ENCODE measurements around the gene PHLDA1. TPM values are rescaled to one million over a fixed set of nuclear protein-coding genes. Genes with fewer than 3 reads are reported as not detected.

PHLDA1 gene
- total RNA-seq, 1 experiment from 2014 or later = 203 TPM

GRCh38 chr12:76047742-76048141, 16.2 kb upstream of the PHLDA1 start:
- Mint-ChIP-seq H3K36me3 (ENCODE audit: insufficient read depth, unreplicated experiment) (peaks cover 96% of the 10 kb centered on the region), H3K27me3 (ENCODE audit: insufficient read depth, unreplicated experiment) (no peaks in the 10 kb centered on the region), H3K27ac (ENCODE audit: low read depth, unreplicated experiment) (no peak overlapping the region), H3K9me3 (ENCODE audit: unreplicated experiment) (no peaks in the 10 kb centered on the region), H3K4me3 (ENCODE audit: unreplicated experiment) (no peak overlapping the region), H3K4me1 (ENCODE audit: insufficient read depth, unreplicated experiment) (no peaks in the 10 kb centered on the region)
- intact Hi-C loops (cut with micrococcal nuclease) = no loop called here
- CTCF ChIA-PET = interaction anchor here (0.5 to 2.3 kb wide), 5 partner anchors 220 to 716 kb away, joined by 3 to 10 read pairs (median 3); partner anchors contain the start of gene BBS10
- TF ChIP-seq CTCF (IDR thresholded peaks at IDR 0.05; ENCODE audit: unreplicated experiment) = no peak
- no peak for DNase-seq (ENCODE audit: unreplicated experiment)
- POLR2A ChIA-PET = interaction anchor here (1.2 to 3.4 kb wide), 2 partner anchors 16 to 300 kb away, joined by 4 to 18 read pairs; partner anchors contain the start of genes BBS10 and PHLDA1
- BruUV-seq (replicated peaks) = TSS peak; percentile 23

- Mint-ChIP-seq H3K27me3 (ENCODE audit: insufficient read depth, unreplicated experiment) (no peaks in the 10 kb centered on the region), H3K9me3 (ENCODE audit: unreplicated experiment) (no peaks in the 10 kb centered on the region), H3K4me3 (ENCODE audit: unreplicated experiment) (no peak overlapping the region), H3K36me3 (ENCODE audit: insufficient read depth, unreplicated experiment) (peaks cover 90% of the 10 kb centered on the region), H3K4me1 (ENCODE audit: insufficient read depth, unreplicated experiment) (no peaks in the 10 kb centered on the region), H3K27ac (ENCODE audit: low read depth, unreplicated experiment) (no peak overlapping the region)
- ChIA-PET CTCF (interaction anchor here (0.5 to 2.3 kb wide), 4 partner anchors 221 to 418 kb away, joined by 3 to 10 read pairs (median 4); partner anchors contain the start of gene BBS10), POLR2A (interaction anchor here (1.6 kb wide), 1 partner anchor 37 kb away, joined by 3 read pairs; the partner anchor contains the start of gene NAP1L1)
- intact Hi-C loops (cut with micrococcal nuclease) = no loop called here
- no peak for TF ChIP-seq CTCF (IDR thresholded peaks at IDR 0.05; ENCODE audit: unreplicated experiment)
- no TSS peak for BruUV-seq (replicated peaks)
- DNase-seq (ENCODE audit: unreplicated experiment) = no peak
Observed at GRCh38 chr12:76047060-76047459, 15.5 kb upstream of the PHLDA1 start.

GRCh38 chr12:76043377-76043776, 11.8 kb upstream of the PHLDA1 start:
- POLR2A ChIA-PET = interaction anchor here (0.7 to 1.3 kb wide), 4 partner anchors 11 to 431 kb away, joined by 3 read pairs; partner anchors contain the start of genes BBS10 and PHLDA1

GRCh38 chr12:76042147-76042546, 10.6 kb upstream of the PHLDA1 start:
- CTCF ChIA-PET = interaction anchor here (1.2 to 1.4 kb wide), 2 partner anchors 11 to 419 kb away, joined by 3 read pairs; partner anchors contain the start of gene PHLDA1
- no TSS peak for BruUV-seq (replicated peaks)
- peaks cover 6% of the 10 kb centered on the region for H3K4me1 Mint-ChIP-seq (ENCODE audit: insufficient read depth, unreplicated experiment)
- DNase-seq (ENCODE audit: unreplicated experiment) = no peak
- no peaks in the 10 kb centered on the region for H3K9me3 Mint-ChIP-seq (ENCODE audit: unreplicated experiment)
- H3K4me3 Mint-ChIP-seq (ENCODE audit: unreplicated experiment) = no peak overlapping the region
- no peak for TF ChIP-seq CTCF (IDR thresholded peaks at IDR 0.05; ENCODE audit: unreplicated experiment)
- H3K27ac Mint-ChIP-seq (ENCODE audit: low read depth, unreplicated experiment) = no peak overlapping the region
- intact Hi-C loops (cut with micrococcal nuclease) = no loop called here
- POLR2A ChIA-PET = interaction anchor here (2.2 kb wide), 1 partner anchor 10 kb away, joined by 10 read pairs; the partner anchor contains the start of gene PHLDA1
- peaks cover 45% of the 10 kb centered on the region for H3K36me3 Mint-ChIP-seq (ENCODE audit: insufficient read depth, unreplicated experiment)
- H3K27me3 Mint-ChIP-seq (ENCODE audit: insufficient read depth, unreplicated experiment) = no peaks in the 10 kb centered on the region

More at GRCh38 chr12:76043377-76043776, 11.8 kb upstream of the PHLDA1 start:
- CTCF ChIA-PET = interaction anchor here (0.6 to 1.2 kb wide), 3 partner anchors 12 to 420 kb away, joined by 3 read pairs; no protein-coding TSS in a partner anchor
- Mint-ChIP-seq H3K36me3 (ENCODE audit: insufficient read depth, unreplicated experiment) (peaks cover 53% of the 10 kb centered on the region), H3K4me1 (ENCODE audit: insufficient read depth, unreplicated experiment) (no peaks in the 10 kb centered on the region), H3K27me3 (ENCODE audit: insufficient read depth, unreplicated experiment) (no peaks in the 10 kb centered on the region), H3K4me3 (ENCODE audit: unreplicated experiment) (no peak overlapping the region), H3K27ac (ENCODE audit: low read depth, unreplicated experiment) (no peak overlapping the region), H3K9me3 (ENCODE audit: unreplicated experiment) (no peaks in the 10 kb centered on the region)
- intact Hi-C loops (cut with micrococcal nuclease) = no loop called here
- no TSS peak for BruUV-seq (replicated peaks)
- no peak for TF ChIP-seq CTCF (IDR thresholded peaks at IDR 0.05; ENCODE audit: unreplicated experiment)
- no peak for DNase-seq (ENCODE audit: unreplicated experiment)
